HG02623 (cell line): ENCODE measurements around the gene VAC14.

Experiments used
- ATAC-seq: cut with Tn5 transposase; IDR thresholded peaks from one replicate; pipeline ENCODE4 v1.9.1; 2021; ENCODE audit warnings: moderate library complexity; ENCODE audit not compliant: unreplicated experiment

Gene VAC14

DNA sequence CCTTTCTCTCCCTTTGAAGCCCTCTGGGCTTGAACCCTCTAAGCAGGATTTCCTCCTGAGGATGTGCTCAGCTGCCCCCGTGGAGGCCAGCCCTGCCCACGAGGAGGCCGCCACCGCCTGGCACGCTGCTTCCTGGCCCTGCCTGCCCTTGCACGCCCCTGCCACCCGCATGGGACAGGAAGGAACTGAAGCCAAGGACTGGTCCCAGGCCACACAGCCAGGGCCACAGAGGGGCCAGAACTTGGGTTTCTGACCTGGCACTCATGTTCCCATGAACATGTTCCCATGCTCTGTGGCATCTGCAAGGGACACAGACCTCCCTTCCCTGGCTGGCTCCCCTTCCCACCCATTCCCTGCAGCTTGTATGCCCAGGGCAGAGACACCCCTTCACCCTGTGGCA, 91.0 kb downstream of the VAC14 start:
- no peak for ATAC-seq

DNA sequence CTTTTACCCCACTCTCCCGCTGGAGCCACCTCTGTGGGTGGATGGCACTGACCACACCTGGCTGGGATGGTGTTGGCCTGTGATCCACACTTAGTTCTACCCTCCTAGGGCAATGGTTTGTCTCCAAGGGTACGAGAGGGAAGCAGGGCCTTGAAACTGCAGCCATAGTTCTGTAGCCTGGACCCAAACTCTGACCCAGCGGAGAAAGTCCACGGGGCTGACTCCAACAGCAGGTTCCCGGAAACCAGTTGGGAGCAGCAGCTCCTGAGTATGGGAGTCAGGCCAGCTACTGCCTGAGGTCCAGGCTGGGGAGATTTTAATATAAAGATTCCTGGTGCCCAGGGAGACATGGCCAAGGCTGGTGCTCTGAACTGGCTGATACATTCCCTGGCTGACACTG, 91.5 kb downstream of the VAC14 start:
- no peak for ATAC-seq

GRCh38 chr16:70708366-70709246, 92.4 kb downstream of the VAC14 start:
- no peak for ATAC-seq

GRCh38 chr16:70706948-70707465, 94.0 kb downstream of the VAC14 start:
- no peak for ATAC-seq

- ATAC-seq, result no peak
Observed at GRCh38 chr16:70705056-70705455, 95.9 kb downstream of the VAC14 start.

DNA sequence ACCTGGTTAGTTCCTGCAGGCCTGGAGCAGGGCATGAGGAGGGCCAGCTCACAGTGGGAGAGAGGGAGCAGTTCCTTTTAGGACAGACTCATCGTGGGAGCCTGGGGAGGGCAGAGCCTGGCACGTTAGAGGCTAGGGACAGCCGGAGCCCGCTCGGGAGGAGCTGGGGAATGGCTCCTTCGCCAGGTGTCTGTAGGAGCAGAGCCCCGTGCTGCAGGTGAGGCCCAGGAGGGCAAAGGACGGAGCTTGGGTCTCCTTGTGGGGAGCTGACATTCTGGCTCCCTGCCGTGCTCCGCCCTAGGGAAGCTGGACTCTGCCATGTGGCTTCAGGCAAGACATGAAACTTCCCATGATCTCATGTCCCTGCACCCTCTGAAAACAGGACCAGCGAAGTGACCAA, 96.4 kb downstream of the VAC14 start:
- ATAC-seq, result no peak

DNA sequence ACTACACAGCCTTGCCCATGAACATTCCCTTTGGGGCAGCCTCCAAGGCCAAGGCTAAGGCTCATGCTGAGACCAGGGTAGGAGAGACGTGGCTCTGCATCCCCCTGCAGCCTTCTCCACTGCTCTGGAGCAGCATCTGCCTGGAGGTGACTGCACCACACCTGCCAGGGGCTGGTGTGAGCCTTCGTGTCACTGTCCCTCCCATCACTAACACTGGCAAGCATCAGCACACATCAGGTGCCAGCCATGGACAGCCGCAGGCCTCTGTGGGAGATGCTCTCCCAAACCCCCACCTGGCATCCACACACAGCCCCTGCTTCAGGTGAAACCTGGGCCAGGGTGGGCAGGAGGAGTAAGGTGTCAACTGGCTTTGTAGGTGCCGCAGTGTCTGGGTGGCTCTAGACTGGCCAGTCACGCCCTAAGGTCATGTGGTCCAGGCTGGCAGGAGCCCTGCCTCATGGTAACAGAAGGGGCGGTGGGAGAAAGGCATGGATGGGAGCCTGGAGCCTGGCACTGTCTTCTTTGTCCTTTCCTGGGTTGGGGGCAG, 97.0 kb downstream of the VAC14 start:
- ATAC-seq, result no peak

- no peak for ATAC-seq
Observed at GRCh38 chr16:70703041-70703834, 97.7 kb downstream of the VAC14 start.

- ATAC-seq, result no peak
Observed at GRCh38 chr16:70702624-70703023, 98.3 kb downstream of the VAC14 start.

GRCh38 chr16:70701998-70702397, 99.0 kb downstream of the VAC14 start:
- no peak for ATAC-seq

- no peak for ATAC-seq
Observed at GRCh38 chr16:70701596-70701995, 99.4 kb downstream of the VAC14 start.

DNA sequence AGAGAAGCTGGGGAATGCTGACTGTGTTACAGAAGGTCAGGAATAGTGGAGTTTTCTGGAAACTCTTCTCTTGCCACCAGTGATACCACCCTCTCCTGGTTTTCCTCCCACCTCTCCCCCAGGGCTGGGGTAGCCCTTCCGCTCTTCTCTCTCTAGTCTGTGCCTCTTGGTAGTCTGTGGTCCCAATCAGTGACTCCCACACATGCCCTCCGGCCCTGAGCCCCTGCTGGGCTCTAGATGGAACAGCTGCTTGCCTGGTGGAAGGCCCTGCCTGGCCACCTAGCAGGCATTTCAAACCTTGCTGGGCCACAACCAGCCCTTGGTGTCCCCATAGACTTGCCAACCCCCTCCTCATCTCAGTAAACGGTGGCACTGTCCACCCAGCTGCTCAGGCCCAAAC, 99.9 kb downstream of the VAC14 start:
- no peak for ATAC-seq

- no peak for ATAC-seq
Observed at GRCh38 chr16:70700101-70701020, 100.6 kb downstream of the VAC14 start.

DNA sequence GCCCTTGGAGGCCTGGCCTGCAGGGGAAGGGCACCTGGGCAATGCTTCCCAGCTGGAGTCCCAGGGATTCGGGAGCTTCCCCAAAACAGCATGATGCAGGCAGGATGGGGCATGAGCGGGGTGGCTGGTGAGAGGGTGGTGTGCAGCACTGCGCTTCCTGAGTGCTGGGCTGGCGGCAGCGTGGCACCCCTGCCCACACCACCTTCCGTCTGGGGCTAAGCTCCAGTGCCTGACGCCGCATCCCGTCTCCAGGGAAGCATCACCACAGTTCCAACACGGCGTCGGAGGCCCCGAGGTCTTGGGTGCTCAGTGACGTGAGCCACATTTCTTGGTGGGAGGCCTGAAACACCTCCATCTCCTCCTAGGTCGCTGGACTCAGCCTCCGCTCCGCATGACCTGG, 101.3 kb downstream of the VAC14 start:
- ATAC-seq, result no peak

DNA sequence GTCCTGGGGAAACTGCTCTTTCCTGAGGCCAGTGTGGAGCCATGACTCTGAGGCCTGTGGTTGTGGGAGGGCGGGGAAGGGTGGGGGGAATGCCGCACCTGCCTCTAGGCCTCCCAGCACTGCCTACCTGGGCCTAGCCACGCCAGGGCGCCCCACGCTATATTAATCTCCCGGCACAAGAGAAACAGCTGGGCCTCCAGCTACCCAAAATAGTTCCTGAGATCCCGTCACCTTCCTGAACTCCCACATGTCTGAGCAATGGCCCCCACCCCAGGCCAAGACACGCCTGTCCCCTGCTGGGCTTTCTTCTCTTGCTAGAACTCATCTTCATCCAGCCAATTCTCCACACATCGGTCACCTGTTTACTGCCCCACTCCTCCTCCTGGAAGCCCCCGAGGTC, 102.1 kb downstream of the VAC14 start:
- no peak for ATAC-seq

- no peak for ATAC-seq
Observed at GRCh38 chr16:70697594-70698170, 103.3 kb downstream of the VAC14 start.

DNA sequence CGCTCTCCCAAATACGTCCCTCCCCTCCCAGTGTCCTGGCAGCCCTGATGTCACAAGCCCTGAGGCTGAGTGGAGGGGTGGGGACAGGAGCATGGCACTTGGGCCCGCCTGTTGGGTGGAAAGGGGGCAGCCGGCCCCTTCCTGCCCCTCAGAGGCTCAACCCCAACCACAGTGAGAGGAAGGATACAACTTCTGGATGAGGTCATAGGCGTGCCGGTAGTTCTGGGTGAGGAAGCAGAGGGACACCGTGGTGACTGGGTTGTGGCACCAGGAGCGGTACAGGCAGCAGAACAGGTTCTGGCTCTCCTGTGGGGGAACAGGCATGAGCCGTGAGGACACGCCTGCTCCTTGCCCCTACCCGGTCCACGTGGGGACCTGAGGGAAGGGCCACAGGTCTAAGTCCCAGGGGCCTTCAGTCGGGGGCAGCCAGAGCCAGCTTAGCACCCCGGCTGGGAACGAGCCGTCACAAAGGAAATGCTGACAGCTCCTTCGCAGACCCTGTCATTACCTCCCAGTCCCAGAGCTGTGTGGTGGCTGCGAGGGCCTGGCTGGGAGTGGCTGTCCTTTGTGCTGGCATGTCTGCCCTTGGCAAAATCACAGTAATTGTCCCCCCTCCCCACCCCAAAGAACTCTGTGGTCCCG, 103.9 kb downstream of the VAC14 start:
- no peak for ATAC-seq

DNA sequence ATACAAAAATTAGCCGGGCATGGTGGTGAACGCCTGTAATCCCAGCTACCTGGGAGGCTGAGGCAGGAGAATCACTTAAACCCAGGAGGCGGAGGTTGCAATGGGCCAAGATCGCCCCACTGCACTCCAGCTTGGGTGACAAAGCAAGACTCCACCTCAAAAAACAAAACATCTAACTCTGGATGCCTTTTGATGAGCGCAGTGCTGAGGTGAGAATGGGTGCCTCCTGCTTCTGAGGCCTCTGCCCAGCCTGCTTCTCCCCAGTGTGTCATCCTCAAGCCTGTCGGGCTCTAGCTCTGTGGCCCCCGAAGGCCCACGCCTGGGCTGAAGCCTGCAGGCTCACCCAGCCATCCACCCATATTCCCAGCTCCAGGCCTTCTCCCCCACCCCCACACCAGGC, 104.6 kb downstream of the VAC14 start:
- no peak for ATAC-seq

- no peak for ATAC-seq
Observed at GRCh38 chr16:70695331-70696070, 105.5 kb downstream of the VAC14 start.
